NCI-H510A (cell line): ENCODE measurements around the gene RABGAP1L.
"Not testable (repeated sequence)": the region's sequence is repeated elsewhere in the genome, so short reads cannot be mapped to it uniquely, and the experiment has no call there.

ENCODE experiments used
- DNase-seq: peaks from one replicate; lab custom pipeline; 2025; lab: John Stamatoyannopoulos, UW

RABGAP1L gene

GRCh38 chr1:174710868-174711845 lies 551.8 kb downstream of the RABGAP1L start:
- no peak for DNase-seq

GRCh38 chr1:174711848-174712247 lies 552.5 kb downstream of the RABGAP1L start:
- not testable (repeated sequence) for DNase-seq

- no peak for DNase-seq
Measured at GRCh38 chr1:174712541-174712940, 553.2 kb downstream of the RABGAP1L start.

- DNase-seq: no peak
Measured at GRCh38 chr1:174713796-174714195, 554.5 kb downstream of the RABGAP1L start.

- DNase-seq: no peak
Measured at GRCh38 chr1:174719194-174719593, 559.9 kb downstream of the RABGAP1L start.

GRCh38 chr1:174720618-174721017 lies 561.3 kb downstream of the RABGAP1L start:
- no peak for DNase-seq

- DNase-seq: no peak
Measured at GRCh38 chr1:174721246-174721645, 561.9 kb downstream of the RABGAP1L start.

GRCh38 chr1:174723816-174724215 lies 564.5 kb downstream of the RABGAP1L start:
- DNase-seq: no peak

GRCh38 chr1:174724219-174724618 lies 564.9 kb downstream of the RABGAP1L start:
- DNase-seq: no peak

GRCh38 chr1:174726167-174726879 lies 567.0 kb downstream of the RABGAP1L start:
- DNase-seq: no peak

- no peak for DNase-seq
Measured at GRCh38 chr1:174726880-174727585, 567.7 kb downstream of the RABGAP1L start.

- no peak for DNase-seq
Measured at GRCh38 chr1:174734270-174734669, 575.0 kb downstream of the RABGAP1L start.

GRCh38 chr1:174736831-174737230 lies 577.5 kb downstream of the RABGAP1L start:
- no peak for DNase-seq

- no peak for DNase-seq
Measured at GRCh38 chr1:174740249-174740968, 581.1 kb downstream of the RABGAP1L start.

- no peak for DNase-seq
Measured at GRCh38 chr1:174742805-174743653, 583.7 kb downstream of the RABGAP1L start.

GRCh38 chr1:174743654-174744561 lies 584.6 kb downstream of the RABGAP1L start:
- DNase-seq: no peak

- DNase-seq: no peak
Measured at GRCh38 chr1:174744886-174745285, 585.6 kb downstream of the RABGAP1L start.

- DNase-seq: no peak
Measured at GRCh38 chr1:174746024-174746808, 586.9 kb downstream of the RABGAP1L start.

GRCh38 chr1:174747613-174748012 lies 588.3 kb downstream of the RABGAP1L start:
- no peak for DNase-seq
